IMR-90 (cell line): ENCODE data around the gene TSEN34. TPM values are rescaled to one million over a fixed set of nuclear protein-coding genes. Genes with fewer than 3 reads are reported as not detected.
A peak's percentile ranks its signal among the peaks of the same experiment; 100 is the strongest.

ENCODE experiments used
- ATAC-seq: fragments of 200-7000 bp; cut with Tn5 transposase; 2 replicates; pipeline ENCODE4 v1.9.1; 2020; ENCODE audit warnings: low read depth, mild to moderate bottlenecking, moderate library complexity
- BruUV-seq: library from RNA; stranded (reverse); fragments of 400-500 nt; replicated peaks from 2 replicates; lab custom pipeline; 2021; lab: Mats Ljungman, UMichigan
- CTCF ChIA-PET: fragments of 300-600 bp; formaldehyde crosslinking; extraction: SDS; loops from one replicate; lab custom pipeline; 2021; ENCODE audit warnings: antibody characterized with exemption; lab: Yijun Ruan, JAX
- POLR2A ChIA-PET: fragments of 300-600 bp; sonication (Branson Sonifier 250); formaldehyde crosslinking; loops from one replicate; lab custom pipeline; 2022; ENCODE audit warnings: antibody characterized with exemption; ENCODE audit not compliant: unreplicated experiment; lab: Charles Lee
- DNase-seq: peaks from one replicate; pipeline ENCODE4 v3.0.0; 2013
- H2AFZ ChIP-seq: replicated peaks from 2 replicates; pipeline ENCODE3; 2013; ENCODE audit warnings: low read length, mild to moderate bottlenecking; ENCODE audit not compliant: poor library complexity
- H2AK5ac ChIP-seq: 2 replicates; pipeline ENCODE4 v1.6.1; 2013; ENCODE audit warnings: low read depth, low read length, inconsistent platforms
- H2AK9ac ChIP-seq: replicated peaks from 2 replicates; pipeline ENCODE3; 2013; ENCODE audit warnings: mild to moderate bottlenecking, low read depth, low read length, moderate library complexity; ENCODE audit not compliant: poor library complexity
- H2BK120ac ChIP-seq: 2 replicates; pipeline ENCODE4 v1.6.1; 2013; ENCODE audit warnings: low read depth, low read length, inconsistent platforms
- H2BK15ac ChIP-seq: 3 replicates; pipeline ENCODE4 v1.6.1; 2013; ENCODE audit warnings: low read depth, low read length, inconsistent platforms
- H2BK20ac ChIP-seq: 2 replicates; pipeline ENCODE4 v1.6.1; 2013; ENCODE audit warnings: low read depth, mild to moderate bottlenecking, inconsistent platforms, low read length, moderate library complexity
- H2BK5ac ChIP-seq: 2 replicates; pipeline ENCODE4 v1.6.1; 2013; ENCODE audit warnings: mild to moderate bottlenecking, low read depth, low read length, inconsistent platforms; ENCODE audit not compliant: poor library complexity, severe bottlenecking
- H3K14ac ChIP-seq: replicated peaks from 2 replicates; pipeline ENCODE4 v1.6.1; 2013; ENCODE audit warnings: low read depth, low read length, inconsistent platforms
- H3K18ac ChIP-seq: 2 replicates; pipeline ENCODE4 v1.6.1; 2013; ENCODE audit warnings: low read depth, low read length, control low read depth
- H3K23ac ChIP-seq: 2 replicates; pipeline ENCODE4 v1.6.1; 2013; ENCODE audit warnings: low read depth, low read length, inconsistent platforms
- H3K27ac ChIP-seq: 2 replicates; pipeline ENCODE4 v1.5.1; 2013; ENCODE audit warnings: mild to moderate bottlenecking, control low read depth, low read length; ENCODE audit not compliant: insufficient read depth
- H3K27me3 ChIP-seq: 2 replicates; pipeline ENCODE4 v1.6.1; 2013; ENCODE audit warnings: low read length; ENCODE audit not compliant: control insufficient read depth, insufficient read depth
- H3K36me3 ChIP-seq: 2 replicates; pipeline ENCODE4 v1.6.1; 2013; ENCODE audit warnings: low read length, mixed read lengths; ENCODE audit not compliant: control insufficient read depth, insufficient read depth
- H3K4ac ChIP-seq: 2 replicates; pipeline ENCODE4 v1.6.1; 2013; ENCODE audit warnings: low read depth, low read length, inconsistent platforms
- H3K4me1 ChIP-seq: 2 replicates; pipeline ENCODE4 v1.6.1; 2013; ENCODE audit warnings: low read length, mixed read lengths; ENCODE audit not compliant: control insufficient read depth, insufficient read depth
- H3K4me2 ChIP-seq: 2 replicates; pipeline ENCODE4 v1.6.1; 2013; ENCODE audit warnings: low read depth, mild to moderate bottlenecking, control low read depth, low read length, moderate library complexity
- H3K4me3 ChIP-seq: 2 replicates; pipeline ENCODE4 v1.5.1; 2013; ENCODE audit warnings: low read depth, mild to moderate bottlenecking, control low read depth, low read length, moderate library complexity; ENCODE audit not compliant: insufficient read depth
- H3K56ac ChIP-seq: 2 replicates; pipeline ENCODE4 v1.6.1; 2013; ENCODE audit warnings: low read length, inconsistent platforms; ENCODE audit not compliant: insufficient read depth; ENCODE audit errors: extremely low read depth
- H3K79me1 ChIP-seq, 2 experiments: 2 replicates each; pipeline ENCODE4 v1.6.1; 2013; ENCODE audit warnings: low read length in 2 of 2, inconsistent platforms in 1 of 2, low read depth in 1 of 2
- H3K9ac ChIP-seq: 2 replicates; pipeline ENCODE4 v1.6.1; 2013; ENCODE audit warnings: low read depth, low read length, control low read depth
- H3K9me1 ChIP-seq: 2 replicates; pipeline ENCODE4 v1.6.1; 2013; ENCODE audit warnings: low read length, inconsistent platforms; ENCODE audit not compliant: insufficient read depth
- H3K9me3 ChIP-seq: 2 replicates; pipeline ENCODE4 v1.6.1; 2013; ENCODE audit warnings: low read length; ENCODE audit not compliant: control insufficient read depth, insufficient read depth
- H4K20me1 ChIP-seq: 2 replicates; pipeline ENCODE4 v1.6.1; 2013; ENCODE audit warnings: low read length, inconsistent platforms; ENCODE audit not compliant: insufficient read depth
- H4K5ac ChIP-seq: 2 replicates; pipeline ENCODE4 v1.6.1; 2013; ENCODE audit warnings: mild to moderate bottlenecking, low read depth, low read length, control low read depth
- H4K8ac ChIP-seq, 2 experiments: 2 replicates each; pipeline ENCODE4 v1.6.1; 2013; ENCODE audit warnings: low read depth in 2 of 2, low read length in 2 of 2, control low read depth in 1 of 2, inconsistent platforms in 1 of 2
- H4K91ac ChIP-seq: 2 replicates; pipeline ENCODE4 v1.6.1; 2013; ENCODE audit warnings: low read depth, low read length, inconsistent platforms; ENCODE audit not compliant: insufficient read depth
- CEBPB ChIP-seq: IDR thresholded peaks from 2 replicates; pipeline ENCODE4 v1.6.1; 2012; ENCODE audit warnings: low read depth, low read length, improper control_type of control experiment
- CHD1 ChIP-seq: IDR thresholded peaks from 2 replicates; pipeline ENCODE4 v1.6.1; 2012; ENCODE audit warnings: low read depth, low read length, improper control_type of control experiment
- ELK1 ChIP-seq: fragments of 150-350 bp; IDR thresholded peaks from 2 replicates; pipeline ENCODE4 v1.6.1; 2016; ENCODE audit warnings: low read depth, mild to moderate bottlenecking, low read length, moderate library complexity, borderline replicate concordance
- FOS ChIP-seq: fragments of 150-350 bp; IDR thresholded peaks from 2 replicates; pipeline ENCODE4 v1.6.1; 2016; ENCODE audit warnings: low read depth, low read length
- MAFK ChIP-seq: IDR thresholded peaks from 2 replicates; pipeline ENCODE4 v1.6.1; 2012; ENCODE audit warnings: low read depth, low read length, improper control_type of control experiment
- NFE2L2 ChIP-seq: fragments of 150-350 bp; IDR thresholded peaks from 2 replicates; pipeline ENCODE4 v1.6.1; 2016; ENCODE audit warnings: low read depth, mild to moderate bottlenecking, low read length
- POLR2A ChIP-seq: IDR thresholded peaks from 2 replicates; pipeline ENCODE4 v1.6.1; 2012; ENCODE audit warnings: mild to moderate bottlenecking, low read depth, low read length
- RAD21 ChIP-seq: IDR thresholded peaks from 2 replicates; pipeline ENCODE4 v1.6.1; 2012; ENCODE audit warnings: low read length, improper control_type of control experiment
- RFX5 ChIP-seq: IDR thresholded peaks from 2 replicates; pipeline ENCODE4 v1.8.0; 2012; ENCODE audit warnings: low read depth, mild to moderate bottlenecking, low read length, moderate library complexity
- SMC3 ChIP-seq: fragments of 150-350 bp; IDR thresholded peaks from 2 replicates; pipeline ENCODE4 v1.6.1; 2016; ENCODE audit warnings: low read depth, mild to moderate bottlenecking, antibody characterized with exemption, low read length, moderate library complexity
- WGBS, 2 experiments: methylation state at CpG; one replicate each; pipeline versions ENCODE4 v1.1.5 to v1.1.7; 2013; ENCODE audit warnings: missing lambda C conversion rate in 2 of 2; ENCODE audit not compliant: insufficient read length in 1 of 2; ENCODE audit errors: extremely low coverage in 2 of 2; 5-methylcytosine and 5-hydroxymethylcytosine counted together
- dilution Hi-C: fragments of 300-500 bp; cut with HindIII; formaldehyde crosslinking; loops from one replicate; pipeline ENCODE4 v1.14.3; 2018; ENCODE audit warnings: low sequenced_read_pairs; ENCODE audit not compliant: unreplicated experiment
- in situ Hi-C: fragments of 300-500 bp; cut with MboI; formaldehyde crosslinking; loops from 3 replicates; pipeline ENCODE4 v1.14.3; 2019; ENCODE audit warnings: low sequenced_read_pairs, inconsistent platforms, mixed read lengths
- intact Hi-C: fragments of 100-400 bp; cut with micrococcal nuclease; formaldehyde crosslinking; loops from 2 replicates; pipeline ENCODE4 v1.10.0; 2022
- polyA plus RNA-seq, 3 experiments: library from polyadenylated mRNA; depleted of rRNA; stranded (reverse); fragments of >200 nt; gene quantifications; 2 replicates each; pipeline ENCODE4 v1.2.3, GENCODE V29; 2012; ENCODE audit warnings: low replicate concordance in 1 of 3
- total RNA-seq: library from RNA; depleted of rRNA; stranded (reverse); fragments of >200 nt; gene quantifications from 2 replicates; pipeline ENCODE4 v1.2.3, GENCODE V29; 2012
- TF ChIP-seq, protein P1 (sequence below): conservative IDR thresholded peaks from 2 replicates; pipeline ENCODE4 v1.5.1; 2012; ENCODE audit warnings: mild to moderate bottlenecking, low read depth, low read length, improper control_type of control experiment

Gene TSEN34
- total and polyA plus RNA-seq, 2 of the 4 experiments (the other 2 are of a cell fraction) = 32.1 to 69.4 TPM

GRCh38 chr19:54158812-54159351 is 32.2 kb upstream of the TSEN34 start (continued):
- TF ChIP-seq MAFK = no peak

DNA sequence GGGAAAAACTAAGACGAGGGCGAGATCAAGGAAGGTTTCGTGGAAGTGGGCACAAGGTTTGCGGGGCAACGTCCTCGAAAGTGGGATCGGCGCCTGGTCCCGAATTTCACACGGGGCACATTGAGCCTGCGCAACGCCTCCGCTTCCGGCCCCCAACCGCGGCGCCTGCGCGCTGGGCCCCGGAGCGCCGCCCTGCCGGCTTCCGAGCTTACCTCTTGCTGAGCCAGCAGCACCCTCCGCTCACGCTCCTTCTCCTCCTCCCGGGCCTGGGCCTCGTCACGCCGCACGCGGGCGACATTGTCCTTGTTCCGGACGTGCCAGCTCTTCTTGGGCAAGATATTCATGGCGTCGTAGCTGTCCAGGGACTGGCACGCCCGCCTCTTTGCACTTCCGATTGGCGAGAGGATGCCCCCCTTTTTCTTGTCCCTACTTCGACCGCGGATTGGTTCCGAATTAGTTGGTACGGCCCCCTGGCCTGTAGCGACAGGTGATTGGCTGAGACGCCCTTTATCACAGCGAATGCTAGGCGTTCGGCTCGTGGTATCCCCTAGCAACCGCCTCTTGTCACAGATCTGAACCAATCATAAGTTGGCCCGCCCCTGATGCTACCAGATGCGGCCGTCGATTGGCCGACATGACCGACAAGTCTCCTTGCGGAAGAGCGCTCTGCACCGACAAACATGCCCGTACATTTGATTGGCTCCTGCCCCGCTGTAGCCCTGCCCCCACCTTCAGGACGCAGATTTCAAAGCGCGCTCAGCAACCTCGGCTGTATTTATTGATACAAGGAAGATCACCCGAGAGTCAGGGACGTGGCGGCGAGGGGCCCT is 31.5 kb upstream of the TSEN34 start, which contains the start of gene LENG1:
Gene LENG1 (minus strand): TSS at position 370 of the 830 bp plus-strand sequence. CDS start 26 bp downstream, at position 344.
- ATAC-seq (peak; percentile 91), DNase-seq (peak; percentile 100)
- peak within 1 kb of the TSS; percentile 88 for H3K27ac ChIP-seq
- H3K4me1 ChIP-seq = peaks cover 11% of the 10 kb centered on the region
- no peaks in the 10 kb centered on the region for H3K27me3 ChIP-seq
- H4K8ac ChIP-seq = peak within 1 kb of the TSS; percentile 79 to 99
- H2BK20ac ChIP-seq = peak within 1 kb of the TSS; percentile 55; the same call in 1 of the 2 replicates
- H3K23ac ChIP-seq = peak within 1 kb of the TSS; percentile 99
- no peaks in the 10 kb centered on the region for H3K9me3 ChIP-seq
- peak within 1 kb of the TSS; percentile 60 for H3K4me3 ChIP-seq
- peak within 1 kb of the TSS; percentile 97 for H2AK5ac ChIP-seq
- peak within 1 kb of the TSS; percentile 79; the same call in 1 of the 3 replicates for H2BK15ac ChIP-seq
- peak within 1 kb of the TSS; percentile 92 for H2AK9ac ChIP-seq
- H3K14ac ChIP-seq = peak within 1 kb of the TSS; percentile 98
- H3K36me3 ChIP-seq = peaks cover 23% of the 10 kb centered on the region
- H3K9ac ChIP-seq = peak within 1 kb of the TSS; percentile 87
- ChIA-PET POLR2A (interaction anchor here (1.0 to 1.9 kb wide), 4 partner anchors 17 to 41 kb away, joined by 3 to 5 read pairs (median 4); partner anchors contain the start of genes CNOT3, MBOAT7 and RPS9), CTCF (no interaction called here)
- peak within 1 kb of the TSS; percentile 99 for H4K91ac ChIP-seq
- H3K18ac ChIP-seq = peak within 1 kb of the TSS; percentile 91
- WGBS, 2 experiments = 2% methylated on average over 33 of the region's 72 CpGs; no CpG with 5 or more reads in 1 of the 2 experiments
- H2AFZ ChIP-seq = peak within 1 kb of the TSS; percentile 99
- H2BK5ac ChIP-seq = peak within 1 kb of the TSS; percentile 92
- no peaks in the 10 kb centered on the region for H4K20me1 ChIP-seq
- peak within 1 kb of the TSS; percentile 90 for H2BK120ac ChIP-seq
- peak within 1 kb of the TSS; percentile 96 for H3K56ac ChIP-seq
- BruUV-seq = no TSS peak
- H3K79me1 ChIP-seq = peaks cover 10 to 38% of the 10 kb centered on the region in 2 experiments; a peak in 3 of 4 replicates
- H4K5ac ChIP-seq = peak within 1 kb of the TSS; percentile 91
- no peaks in the 10 kb centered on the region; the same call in none of the 2 replicates for H3K9me1 ChIP-seq
- H3K4me2 ChIP-seq = peak within 1 kb of the TSS; percentile 99
- in situ Hi-C loops = no loop called here
- intact Hi-C loops = loop anchor here (1.0 to 5.0 kb wide), 2 partner anchors 22 to 1123 kb away; partner anchors contain the start of genes BRSK1, CNOT3 and HSPBP1
- dilution Hi-C loops = no loop called here
- H3K4ac ChIP-seq = peak within 1 kb of the TSS; percentile 98
- peak; percentile 30; the same call in 1 of the 2 replicates for TF ChIP-seq MAFK
- TF ChIP-seq SMC3 = no peak
- TF ChIP-seq POLR2A = peak; percentile 96
- peak; percentile 20; the same call in 1 of the 2 replicates for TF ChIP-seq CEBPB
- TF ChIP-seq RAD21 = no peak
- TF ChIP-seq, protein P1, sequence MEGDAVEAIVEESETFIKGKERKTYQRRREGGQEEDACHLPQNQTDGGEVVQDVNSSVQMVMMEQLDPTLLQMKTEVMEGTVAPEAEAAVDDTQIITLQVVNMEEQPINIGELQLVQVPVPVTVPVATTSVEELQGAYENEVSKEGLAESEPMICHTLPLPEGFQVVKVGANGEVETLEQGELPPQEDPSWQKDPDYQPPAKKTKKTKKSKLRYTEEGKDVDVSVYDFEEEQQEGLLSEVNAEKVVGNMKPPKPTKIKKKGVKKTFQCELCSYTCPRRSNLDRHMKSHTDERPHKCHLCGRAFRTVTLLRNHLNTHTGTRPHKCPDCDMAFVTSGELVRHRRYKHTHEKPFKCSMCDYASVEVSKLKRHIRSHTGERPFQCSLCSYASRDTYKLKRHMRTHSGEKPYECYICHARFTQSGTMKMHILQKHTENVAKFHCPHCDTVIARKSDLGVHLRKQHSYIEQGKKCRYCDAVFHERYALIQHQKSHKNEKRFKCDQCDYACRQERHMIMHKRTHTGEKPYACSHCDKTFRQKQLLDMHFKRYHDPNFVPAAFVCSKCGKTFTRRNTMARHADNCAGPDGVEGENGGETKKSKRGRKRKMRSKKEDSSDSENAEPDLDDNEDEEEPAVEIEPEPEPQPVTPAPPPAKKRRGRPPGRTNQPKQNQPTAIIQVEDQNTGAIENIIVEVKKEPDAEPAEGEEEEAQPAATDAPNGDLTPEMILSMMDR = peak; percentile 33; the same call in 1 of the 2 replicates
- TF ChIP-seq NFE2L2 = no peak
- TF ChIP-seq RFX5 = peak; percentile 54
- TF ChIP-seq ELK1 = no peak
- TF ChIP-seq FOS = peak; percentile 55; the same call in 1 of the 2 replicates
- TF ChIP-seq CHD1 = 0 out of 2 replicates have a peak, but pooled peaks have one; percentile 59
